Activated naive CD8-positive, alpha-beta T cell treated with anti-CD3 and anti-CD28 coated beads for 36 hours (primary cell): ENCODE results near the gene CSRP1. TPM values are rescaled to one million over a fixed set of nuclear protein-coding genes. Genes with fewer than 3 reads are reported as not detected.
"Not testable (repeated sequence)": the region's sequence is repeated elsewhere in the genome, so short reads cannot be mapped to it uniquely, and the experiment has no call there.

ENCODE experiments used
- DNase-seq: peaks from one replicate; pipeline ENCODE4 v3.0.0; 2021
- H3K27ac Mint-ChIP-seq: one replicate; pipeline ENCODE4 v1.8.0; 2022; ENCODE audit warnings: mild to moderate bottlenecking, moderate library complexity, mixed read lengths
- H3K27me3 Mint-ChIP-seq: one replicate; pipeline ENCODE4 v1.8.0; 2022; ENCODE audit warnings: mild to moderate bottlenecking, mixed read lengths
- H3K36me3 Mint-ChIP-seq: one replicate; pipeline ENCODE4 v1.8.0; 2021; ENCODE audit warnings: mild to moderate bottlenecking, mixed read lengths
- H3K4me1 Mint-ChIP-seq: one replicate; pipeline ENCODE4 v1.8.0; 2021; ENCODE audit warnings: mixed read lengths
- H3K4me3 Mint-ChIP-seq: one replicate; pipeline ENCODE4 v1.8.0; 2022; ENCODE audit warnings: mild to moderate bottlenecking, moderate library complexity, mixed read lengths
- H3K9me3 Mint-ChIP-seq: one replicate; pipeline ENCODE4 v1.8.0; 2022; ENCODE audit warnings: mixed read lengths
- total RNA-seq, 2 experiments: library from RNA; stranded (reverse); gene quantifications; one replicate each; pipeline ENCODE4 v1.2.3, GENCODE V29; 2021

CSRP1 gene
- total RNA-seq, 2 experiments from 2014 or later: 57.0 to 59.1 TPM

GRCh38 chr1:201498621-201499020, 8.3 kb downstream of the CSRP1 start:
- Mint-ChIP-seq H3K9me3 (peaks cover 1% of the 10 kb centered on the region), H3K27me3 (no peaks in the 10 kb centered on the region), H3K4me1 (peaks cover 8% of the 10 kb centered on the region), H3K36me3 (peaks cover 20% of the 10 kb centered on the region), H3K27ac (no peak overlapping the region), H3K4me3 (no peak overlapping the region)
- no peak for DNase-seq

GRCh38 chr1:201497935-201498509, 8.9 kb downstream of the CSRP1 start:
- Mint-ChIP-seq H3K36me3 (peaks cover 22% of the 10 kb centered on the region), H3K4me3 (no peak overlapping the region), H3K27ac (no peak overlapping the region), H3K4me1 (peaks cover 5% of the 10 kb centered on the region), H3K9me3 (peaks cover 1% of the 10 kb centered on the region), H3K27me3 (no peaks in the 10 kb centered on the region)
- no peak for DNase-seq

GRCh38 chr1:201496296-201496690, 10.6 kb downstream of the CSRP1 start:
- Mint-ChIP-seq H3K36me3 (peaks cover 23% of the 10 kb centered on the region), H3K27me3 (no peaks in the 10 kb centered on the region), H3K4me1 (no peaks in the 10 kb centered on the region), H3K9me3 (peaks cover 1% of the 10 kb centered on the region), H3K27ac (no peak overlapping the region), H3K4me3 (no peak overlapping the region)
- DNase-seq: no peak

- Mint-ChIP-seq H3K4me3 (no peak overlapping the region), H3K27ac (no peak overlapping the region), H3K9me3 (peaks cover 1% of the 10 kb centered on the region), H3K36me3 (peaks cover 23% of the 10 kb centered on the region), H3K27me3 (no peaks in the 10 kb centered on the region), H3K4me1 (no peaks in the 10 kb centered on the region)
- no peak for DNase-seq
Observed at GRCh38 chr1:201495551-201496295, 11.2 kb downstream of the CSRP1 start.

- H3K4me3 Mint-ChIP-seq: no peak overlapping the region
- H3K27ac Mint-ChIP-seq: no peak overlapping the region
- H3K4me1 Mint-ChIP-seq: no peaks in the 10 kb centered on the region
- H3K9me3 Mint-ChIP-seq: peaks cover 1% of the 10 kb centered on the region
- DNase-seq: no peak
- no peaks in the 10 kb centered on the region for H3K27me3 Mint-ChIP-seq
- peaks cover 23% of the 10 kb centered on the region for H3K36me3 Mint-ChIP-seq
Observed at GRCh38 chr1:201493757-201494617, 12.9 kb downstream of the CSRP1 start.

GRCh38 chr1:201493026-201493656, 13.8 kb downstream of the CSRP1 start:
- H3K27ac Mint-ChIP-seq, DNase-seq, H3K4me1 Mint-ChIP-seq, H3K27me3 Mint-ChIP-seq, H3K4me3 Mint-ChIP-seq, H3K9me3 Mint-ChIP-seq: not testable (repeated sequence)
- H3K36me3 Mint-ChIP-seq: peaks cover 23% of the 10 kb centered on the region

- no peak overlapping the region for H3K27ac Mint-ChIP-seq
- no peak overlapping the region for H3K4me3 Mint-ChIP-seq
- no peaks in the 10 kb centered on the region for H3K4me1 Mint-ChIP-seq
- peaks cover 23% of the 10 kb centered on the region for H3K36me3 Mint-ChIP-seq
- DNase-seq: no peak
- H3K9me3 Mint-ChIP-seq: peaks cover 1% of the 10 kb centered on the region
- no peaks in the 10 kb centered on the region for H3K27me3 Mint-ChIP-seq
Observed at GRCh38 chr1:201491896-201492511, 14.9 kb downstream of the CSRP1 start.

- no peaks in the 10 kb centered on the region for H3K4me1 Mint-ChIP-seq
- peaks cover 1% of the 10 kb centered on the region for H3K9me3 Mint-ChIP-seq
- H3K4me3 Mint-ChIP-seq: no peak overlapping the region
- no peak overlapping the region for H3K27ac Mint-ChIP-seq
- H3K36me3 Mint-ChIP-seq: peaks cover 18% of the 10 kb centered on the region
- DNase-seq: no peak
- no peaks in the 10 kb centered on the region for H3K27me3 Mint-ChIP-seq
Observed at GRCh38 chr1:201490708-201491131, 16.2 kb downstream of the CSRP1 start.

- peaks cover 1% of the 10 kb centered on the region for H3K9me3 Mint-ChIP-seq
- H3K27ac Mint-ChIP-seq: no peak overlapping the region
- peaks cover 16% of the 10 kb centered on the region for H3K36me3 Mint-ChIP-seq
Observed at GRCh38 chr1:201489643-201490261, 17.2 kb downstream of the CSRP1 start.

GRCh38 chr1:201488830-201489589, 17.9 kb downstream of the CSRP1 start:
- no peak for DNase-seq
- Mint-ChIP-seq H3K27ac (no peak overlapping the region), H3K36me3 (peaks cover 9% of the 10 kb centered on the region), H3K4me3 (no peak overlapping the region), H3K4me1 (no peaks in the 10 kb centered on the region), H3K27me3 (no peaks in the 10 kb centered on the region), H3K9me3 (peaks cover under 1% of the 10 kb centered on the region)

More at GRCh38 chr1:201489643-201490261, 17.2 kb downstream of the CSRP1 start:
- no peak for DNase-seq
- no peaks in the 10 kb centered on the region for H3K27me3 Mint-ChIP-seq
- no peaks in the 10 kb centered on the region for H3K4me1 Mint-ChIP-seq
- H3K4me3 Mint-ChIP-seq: no peak overlapping the region

GRCh38 chr1:201487742-201488141, 19.2 kb downstream of the CSRP1 start:
- H3K9me3 Mint-ChIP-seq: no peaks in the 10 kb centered on the region
- H3K4me3 Mint-ChIP-seq: no peak overlapping the region
- no peaks in the 10 kb centered on the region for H3K27me3 Mint-ChIP-seq
- H3K4me1 Mint-ChIP-seq: no peaks in the 10 kb centered on the region
- no peak for DNase-seq
- no peak overlapping the region for H3K27ac Mint-ChIP-seq
- no peaks in the 10 kb centered on the region for H3K36me3 Mint-ChIP-seq

- no peak overlapping the region for H3K27ac Mint-ChIP-seq
Observed at GRCh38 chr1:201486187-201486586, 20.7 kb downstream of the CSRP1 start.

GRCh38 chr1:201485184-201485774, 21.6 kb downstream of the CSRP1 start:
- H3K9me3 Mint-ChIP-seq: no peaks in the 10 kb centered on the region
- H3K4me1 Mint-ChIP-seq: peaks cover 13% of the 10 kb centered on the region
- no peaks in the 10 kb centered on the region for H3K36me3 Mint-ChIP-seq
- no peak for DNase-seq
- peaks cover 18% of the 10 kb centered on the region for H3K27me3 Mint-ChIP-seq
- no peak overlapping the region for H3K27ac Mint-ChIP-seq
- no peak overlapping the region for H3K4me3 Mint-ChIP-seq

More at GRCh38 chr1:201486187-201486586, 20.7 kb downstream of the CSRP1 start:
- no peak for DNase-seq
- Mint-ChIP-seq H3K27me3 (peaks cover 9% of the 10 kb centered on the region), H3K4me3 (no peak overlapping the region), H3K36me3 (no peaks in the 10 kb centered on the region), H3K4me1 (peaks cover 8% of the 10 kb centered on the region), H3K9me3 (no peaks in the 10 kb centered on the region)
